ENCODE results near the gene COL23A1.

Gene COL23A1

DNA sequence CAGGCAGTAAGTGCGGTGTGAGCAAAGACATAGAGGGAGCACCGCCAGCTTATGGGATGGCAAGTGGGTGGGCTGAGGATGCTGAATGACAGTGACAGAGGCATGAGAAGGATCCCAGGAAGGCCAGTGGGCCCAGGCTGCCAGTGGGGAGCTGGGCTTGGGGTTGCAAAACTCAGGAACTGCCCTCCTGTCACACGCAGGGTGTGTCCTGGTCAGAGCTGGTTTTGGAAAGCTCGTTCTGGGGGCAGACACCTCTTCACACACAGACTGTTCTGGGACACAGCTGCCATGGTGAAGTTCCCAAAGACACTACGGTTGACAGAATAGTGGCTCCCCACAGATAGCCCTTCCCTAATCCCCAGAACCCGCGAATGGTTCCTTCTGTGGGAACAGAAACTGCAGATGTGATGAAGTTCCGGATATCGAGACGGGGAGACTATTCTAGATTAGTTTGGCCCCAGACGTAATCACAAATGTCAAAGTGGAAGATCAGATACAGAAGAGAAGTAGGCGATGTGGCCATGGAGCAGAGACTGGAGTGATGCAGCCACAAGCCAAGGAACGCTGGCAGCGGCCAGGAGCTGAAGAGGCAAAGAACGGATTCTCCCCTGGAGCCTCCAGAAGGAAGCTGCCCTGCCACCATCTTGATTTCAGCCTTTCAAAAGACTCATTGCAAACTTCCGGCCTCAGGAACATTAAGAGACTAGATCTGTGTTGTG is 159.0 kb downstream of the COL23A1 start:
- no peak for DNase-seq

DNA sequence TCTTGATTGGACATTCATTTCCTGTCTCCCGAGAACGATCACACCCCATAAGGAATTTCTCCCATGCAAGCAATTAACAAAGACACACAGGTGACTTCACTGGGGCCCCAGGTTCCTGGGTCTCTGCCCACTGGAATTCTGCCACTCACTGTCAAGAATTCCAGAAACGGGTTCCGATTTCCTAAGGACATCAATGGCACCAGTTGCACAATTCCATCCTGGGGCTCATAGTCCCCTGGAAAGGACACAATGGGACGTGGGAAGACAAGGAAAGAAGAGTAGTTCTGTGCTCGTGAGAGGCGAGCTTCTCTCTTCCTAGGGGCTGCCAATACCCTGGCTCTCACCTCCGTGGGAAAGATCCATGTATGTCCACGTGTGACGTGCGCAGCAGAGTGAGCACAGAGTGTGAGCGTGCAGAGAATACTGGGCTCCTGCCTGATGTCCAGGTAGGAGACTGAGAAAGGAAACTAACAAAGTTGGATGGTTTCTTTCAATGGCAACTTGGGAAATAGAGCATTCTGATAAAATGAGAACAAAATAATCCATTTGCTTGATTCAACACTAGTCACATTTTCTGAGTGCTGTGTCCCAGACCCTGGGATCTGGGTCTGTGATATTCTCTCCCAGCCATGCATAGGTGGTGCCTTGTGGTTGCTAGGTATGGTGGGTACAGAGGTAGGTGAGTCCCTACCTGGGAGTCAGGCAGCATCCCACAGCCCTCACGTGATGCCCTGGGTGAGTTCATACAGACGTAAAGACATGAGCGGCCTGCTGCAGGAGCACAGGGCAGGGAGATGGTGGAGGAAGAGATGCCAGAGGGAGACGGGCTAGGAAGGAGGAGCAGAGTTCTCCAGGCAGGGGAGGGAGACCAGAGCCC is 159.8 kb downstream of the COL23A1 start:
- DNase-seq, result no peak

DNA sequence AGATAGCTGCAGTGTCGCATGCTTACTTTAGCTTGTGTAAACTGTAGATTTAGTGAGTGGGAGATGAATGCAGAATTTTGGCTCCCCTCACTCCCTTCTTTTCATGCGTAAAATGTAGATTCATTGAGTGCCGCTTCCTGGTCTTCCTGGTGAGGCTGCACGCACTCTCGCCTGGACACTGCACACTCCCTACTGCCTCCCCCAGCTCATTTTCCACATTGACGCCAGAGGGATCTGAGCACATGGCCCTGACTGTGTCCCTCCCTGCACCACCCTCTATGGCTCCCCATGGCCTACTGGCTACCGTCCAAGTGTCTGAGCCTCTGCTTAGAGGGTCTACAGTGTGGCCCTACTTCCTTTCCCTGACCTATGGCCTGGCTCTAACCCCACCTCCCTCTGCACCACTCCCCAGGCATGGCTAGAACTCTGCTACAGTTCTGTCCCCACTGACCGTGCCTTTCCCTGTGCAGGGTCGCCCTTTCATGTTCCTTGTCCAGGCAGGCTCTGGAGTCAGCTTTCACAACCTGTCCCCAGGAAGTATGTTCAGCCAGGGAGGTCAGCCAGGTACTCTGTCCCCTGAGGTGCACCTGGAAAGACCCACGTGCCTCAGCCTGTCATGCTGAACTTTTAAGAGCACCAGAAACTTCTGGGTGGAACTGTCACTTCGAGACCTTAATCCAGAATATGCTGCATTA is 160.6 kb downstream of the COL23A1 start:
- DNase-seq, result no peak

DNA sequence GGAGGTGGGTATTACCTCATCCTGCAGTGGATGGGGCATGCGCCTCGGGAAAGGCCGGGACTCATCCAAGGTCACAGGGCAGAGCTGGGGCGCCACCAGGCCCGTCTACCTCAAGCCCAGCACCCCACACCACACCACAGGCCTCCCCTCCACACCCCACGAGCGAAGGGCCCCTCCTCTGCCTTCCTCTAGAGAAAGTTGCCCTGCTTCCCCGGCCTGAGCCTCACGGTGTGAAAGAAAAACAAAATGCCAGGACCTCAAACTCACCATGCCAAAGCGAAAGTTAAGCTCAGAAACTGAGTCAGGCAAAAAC is 161.1 kb downstream of the COL23A1 start:
- no peak for DNase-seq

DNA sequence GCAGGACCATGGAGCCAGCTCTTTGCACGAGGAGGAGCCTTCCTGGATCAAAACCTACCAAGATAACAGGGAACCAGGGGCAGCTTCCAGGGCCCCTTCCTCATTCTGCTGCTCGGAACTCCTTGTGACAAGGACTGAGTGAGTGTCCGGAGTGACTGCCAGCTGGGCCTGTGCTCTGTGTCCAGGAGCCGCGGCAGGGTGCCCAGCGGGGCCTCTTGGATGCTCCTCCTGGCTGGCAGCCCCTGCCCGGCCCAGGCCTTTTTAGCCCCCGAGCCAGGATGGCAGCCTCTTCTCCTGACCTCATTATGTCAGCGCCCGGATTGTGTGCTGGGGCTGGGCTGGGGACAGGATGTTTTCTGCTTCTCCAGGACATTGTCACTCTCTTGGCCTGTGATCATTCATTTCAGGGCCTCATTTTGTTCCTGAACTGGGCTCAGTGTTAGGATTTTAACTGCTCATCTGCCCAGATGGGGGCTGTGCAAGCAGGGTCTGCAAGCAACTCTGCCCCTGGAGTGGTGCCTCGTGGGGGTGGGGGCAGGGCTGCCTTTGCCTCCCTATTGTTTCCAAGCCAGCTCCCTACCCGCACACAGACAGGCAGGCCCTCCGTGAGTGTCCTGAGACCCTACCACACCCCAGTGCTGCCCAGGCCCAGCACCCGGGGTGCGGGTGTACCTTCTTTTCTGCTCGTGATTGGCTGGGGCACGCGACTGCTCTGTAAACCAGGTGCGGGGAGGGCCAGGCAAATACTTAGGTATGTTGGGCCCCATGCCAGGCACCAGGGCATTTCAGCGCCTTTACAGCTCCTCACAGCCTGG is 161.6 kb downstream of the COL23A1 start:
- no peak for DNase-seq

DNA sequence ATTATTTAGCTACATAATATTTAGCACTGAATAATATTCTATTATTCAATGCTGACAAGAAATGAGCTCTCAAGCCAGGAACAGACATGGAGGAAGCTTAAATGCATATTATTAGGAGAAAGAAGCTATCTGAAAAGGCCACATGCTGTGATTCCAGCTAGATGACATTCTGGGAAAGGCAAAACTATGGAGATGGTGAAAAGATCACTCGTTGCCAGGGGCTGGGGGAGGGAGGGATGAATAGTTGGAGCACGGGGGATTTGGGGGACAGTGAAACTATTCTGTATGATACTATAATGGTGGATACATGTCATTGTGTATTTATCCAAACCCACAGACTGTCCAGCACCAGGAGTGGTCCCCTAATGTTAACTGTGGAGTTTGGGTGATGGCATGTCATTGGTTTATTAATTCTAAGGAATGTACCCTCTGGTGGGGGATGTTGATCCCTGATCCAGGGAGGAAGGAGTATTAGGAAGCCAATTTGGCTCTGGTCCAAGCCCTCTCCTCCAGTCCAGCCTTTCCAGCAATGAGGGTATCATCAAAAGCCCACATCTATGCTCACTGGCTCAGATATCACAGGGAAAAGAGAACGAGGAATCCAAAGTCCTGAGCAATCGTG is 162.5 kb downstream of the COL23A1 start:
- no peak for DNase-seq

DNA sequence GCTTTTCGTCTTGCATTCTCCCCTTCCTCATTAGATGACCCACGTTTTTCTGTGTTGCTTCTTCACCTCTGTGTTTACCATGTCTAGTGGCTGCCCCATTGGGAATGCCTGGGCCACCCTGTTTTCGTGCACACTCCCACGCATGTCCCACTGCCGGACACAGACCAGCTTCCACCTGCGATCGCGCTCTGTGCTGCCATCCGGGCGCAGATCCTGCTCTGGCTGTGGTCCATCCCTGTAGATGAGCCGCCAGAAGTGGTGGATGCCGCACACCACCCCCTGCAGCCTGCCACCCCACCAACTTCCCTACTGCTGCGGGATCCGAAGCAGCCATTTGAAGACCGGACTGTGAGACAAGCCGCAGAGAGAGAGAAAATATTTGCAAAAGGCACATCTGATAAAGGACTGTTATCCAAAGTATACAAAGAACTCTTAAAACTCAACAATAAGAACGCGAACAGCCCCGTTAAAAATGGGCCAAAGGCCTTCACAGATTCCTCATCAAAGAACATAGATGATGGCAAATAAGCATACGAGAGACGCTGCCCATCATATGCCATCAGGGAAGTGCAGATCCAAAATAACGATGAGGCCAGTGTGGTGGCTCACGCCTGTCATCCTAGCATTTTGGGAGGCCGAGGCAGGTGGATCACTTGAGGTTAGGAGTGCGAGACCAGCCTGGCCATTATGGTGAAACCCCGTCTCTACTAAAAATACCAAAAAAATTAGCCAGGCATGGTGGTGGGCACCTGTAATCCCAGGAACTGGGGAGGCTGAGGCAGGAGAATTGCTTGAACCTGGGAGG is 163.7 kb downstream of the COL23A1 start:
- DNase-seq, result no peak

DNA sequence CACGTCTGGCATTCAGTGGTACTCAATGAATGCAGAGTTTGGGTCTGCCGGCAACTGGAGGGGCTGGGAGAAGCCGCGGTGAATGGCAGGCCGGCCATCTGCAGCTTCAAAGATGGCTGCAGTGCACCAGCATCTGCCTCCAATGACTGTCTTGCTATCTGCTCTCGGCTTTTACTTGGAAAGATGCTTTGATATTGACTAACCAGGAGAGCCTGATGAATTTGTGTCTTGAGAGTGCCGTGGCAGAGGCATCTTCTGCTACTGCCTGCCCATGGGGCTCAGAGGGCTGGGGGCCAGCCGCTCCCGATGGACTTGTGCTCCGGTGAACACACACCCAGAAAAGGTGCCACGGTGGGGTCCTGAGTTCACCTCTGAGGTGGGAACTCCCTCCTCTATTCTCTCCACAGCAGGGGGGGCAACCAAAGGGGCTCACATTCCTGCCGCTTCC is 164.5 kb downstream of the COL23A1 start:
- DNase-seq, result no peak

DNA sequence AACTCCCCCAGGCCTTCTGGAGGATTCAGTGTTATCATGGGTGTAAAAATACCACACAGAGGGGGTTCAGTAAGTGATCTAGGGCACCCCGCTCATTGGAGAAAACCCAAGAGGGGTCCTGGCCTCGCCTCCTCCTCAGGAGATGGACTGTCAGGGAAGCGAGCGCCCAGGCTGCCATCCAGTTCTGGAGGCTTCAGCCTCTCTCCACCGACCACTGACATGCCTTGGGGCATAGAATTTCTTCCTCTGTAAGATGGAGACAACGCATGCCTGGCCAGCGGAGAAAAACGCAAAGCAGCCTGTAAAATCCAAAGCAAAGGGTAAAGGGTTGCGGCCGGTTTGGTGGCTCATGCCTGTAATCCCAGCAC is 165.4 kb downstream of the COL23A1 start:
- DNase-seq, result no peak

DNA sequence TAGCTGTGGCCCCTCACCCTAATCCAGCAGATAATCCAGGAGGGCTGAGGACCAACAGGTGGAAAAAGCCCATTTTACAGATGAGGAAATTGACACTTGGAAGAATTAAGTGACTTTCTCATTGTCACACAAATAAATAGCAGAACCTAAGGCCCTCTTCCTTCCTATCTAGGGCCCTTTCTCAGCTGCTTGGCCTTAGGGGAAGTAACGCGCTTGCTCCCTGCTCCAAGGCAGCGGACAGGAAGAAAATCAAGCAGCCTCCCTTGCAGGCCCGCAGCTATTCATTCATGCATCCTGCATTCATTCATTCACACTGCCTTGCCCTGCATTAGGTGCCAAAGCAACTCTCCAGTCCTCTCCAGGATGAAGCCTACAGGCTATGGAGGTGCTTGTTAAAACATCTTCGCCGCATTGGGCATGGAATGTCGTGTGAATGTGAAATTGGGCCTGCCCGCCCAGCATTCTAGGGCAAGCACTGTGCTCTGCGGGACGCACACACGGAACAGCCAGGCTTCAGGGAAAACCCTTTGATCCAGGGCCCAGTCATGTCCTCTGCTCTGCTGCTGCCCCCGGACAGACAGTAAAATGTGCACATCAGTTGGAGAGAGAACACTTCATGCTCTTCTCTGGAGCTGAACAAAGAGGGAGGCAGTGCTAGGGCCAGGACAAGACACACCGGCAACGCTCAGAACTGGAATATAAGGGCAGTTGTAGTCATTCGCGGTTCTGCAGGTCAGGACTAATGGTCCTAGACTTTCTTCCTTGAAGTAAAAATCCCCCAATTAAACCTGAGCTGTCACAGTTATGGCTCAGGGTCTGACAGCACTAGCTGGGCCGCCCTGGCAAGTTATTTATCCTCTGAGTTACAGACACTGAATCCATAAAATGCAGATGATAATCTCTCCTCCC is 166.0 kb downstream of the COL23A1 start:
- DNase-seq, result no peak

DNA sequence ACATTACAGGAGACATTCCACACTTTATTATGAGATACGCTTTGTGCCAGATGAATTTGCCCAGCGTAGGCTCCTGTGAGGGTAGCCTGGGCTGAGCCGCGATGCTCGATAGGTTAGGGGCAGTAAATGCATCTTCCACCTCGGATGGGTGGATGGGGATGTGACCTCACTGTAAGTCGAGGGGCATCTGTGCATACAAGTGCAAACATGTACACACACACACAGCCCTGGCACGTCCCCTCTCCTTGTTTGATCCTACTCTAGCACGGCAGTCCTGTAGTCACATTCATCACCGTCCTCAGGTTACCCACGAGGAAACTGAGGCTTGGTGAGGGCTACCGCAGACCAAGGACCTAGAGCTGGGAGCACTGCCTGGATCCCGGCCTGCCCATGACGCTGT is 166.8 kb downstream of the COL23A1 start:
- no peak for DNase-seq

DNA sequence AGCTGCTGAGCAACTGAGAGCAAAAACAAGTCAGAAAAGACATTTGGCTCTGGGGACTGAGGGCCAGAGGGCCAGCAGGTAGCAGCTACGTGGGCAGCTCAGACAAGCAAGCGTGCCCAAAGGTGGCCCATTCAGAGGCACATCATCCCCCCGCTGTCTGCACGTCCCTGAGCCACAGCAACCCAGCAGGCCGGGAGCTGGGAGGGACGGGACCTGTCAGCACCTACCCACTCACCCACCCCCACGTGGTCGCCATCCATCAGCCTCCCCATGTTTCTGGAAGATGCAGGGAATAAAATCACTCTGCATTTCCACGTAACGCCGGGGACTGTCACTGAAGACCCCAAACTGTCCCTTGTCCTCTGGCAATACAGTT is 167.8 kb downstream of the COL23A1 start:
- no peak for DNase-seq

DNA sequence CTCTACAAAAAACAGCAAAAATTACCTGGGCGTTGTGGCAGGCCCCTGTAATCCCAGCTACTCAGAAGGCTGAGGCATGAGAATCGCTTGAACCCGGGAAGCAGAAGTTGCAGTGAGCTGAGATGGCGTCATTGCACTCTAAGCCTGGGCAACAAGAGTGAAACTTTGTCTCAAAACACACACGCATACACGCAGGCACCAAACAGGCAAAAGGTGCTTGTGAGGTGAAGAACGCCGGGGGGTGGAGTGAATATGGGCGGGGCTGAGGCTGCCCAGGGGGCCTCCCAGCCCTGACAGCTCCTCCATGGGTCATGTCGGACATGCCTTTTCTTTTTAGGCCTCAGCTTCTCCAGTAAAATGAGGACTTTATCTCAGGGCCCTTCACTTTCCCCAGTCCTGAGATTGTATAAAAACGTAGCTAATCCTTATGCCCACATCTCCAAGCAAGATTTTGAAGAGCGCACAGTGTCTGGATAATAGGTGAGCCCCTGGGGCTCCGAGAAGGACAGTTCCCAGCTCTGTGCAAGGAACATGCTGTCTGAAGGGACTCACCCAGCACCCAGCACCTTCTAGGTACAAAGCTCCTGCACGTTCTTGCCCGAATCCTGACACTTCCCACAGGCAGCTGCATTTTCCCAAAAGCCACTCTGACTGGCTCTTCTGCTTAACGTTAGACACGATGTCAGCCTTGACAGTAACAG is 168.3 kb downstream of the COL23A1 start:
- no peak for DNase-seq

DNA sequence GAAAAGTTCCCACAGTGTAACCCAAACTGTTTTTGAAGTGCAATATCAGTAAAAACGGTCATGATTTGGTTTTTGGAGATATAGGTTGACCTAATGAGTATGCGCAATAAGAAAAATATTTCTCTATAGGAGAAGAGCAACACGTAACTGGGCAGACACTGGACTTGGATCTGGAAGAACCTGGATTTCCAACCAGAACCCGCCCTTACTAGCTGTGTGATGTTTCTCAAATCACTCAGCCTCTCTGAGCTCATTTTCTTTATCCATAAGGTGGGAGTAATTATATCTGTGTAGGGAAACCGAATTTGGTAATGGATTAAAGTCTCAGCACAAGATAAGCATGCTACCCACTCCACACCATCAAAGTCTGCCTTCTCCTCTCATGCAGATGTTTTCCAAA is 169.1 kb downstream of the COL23A1 start:
- no peak for DNase-seq

DNA sequence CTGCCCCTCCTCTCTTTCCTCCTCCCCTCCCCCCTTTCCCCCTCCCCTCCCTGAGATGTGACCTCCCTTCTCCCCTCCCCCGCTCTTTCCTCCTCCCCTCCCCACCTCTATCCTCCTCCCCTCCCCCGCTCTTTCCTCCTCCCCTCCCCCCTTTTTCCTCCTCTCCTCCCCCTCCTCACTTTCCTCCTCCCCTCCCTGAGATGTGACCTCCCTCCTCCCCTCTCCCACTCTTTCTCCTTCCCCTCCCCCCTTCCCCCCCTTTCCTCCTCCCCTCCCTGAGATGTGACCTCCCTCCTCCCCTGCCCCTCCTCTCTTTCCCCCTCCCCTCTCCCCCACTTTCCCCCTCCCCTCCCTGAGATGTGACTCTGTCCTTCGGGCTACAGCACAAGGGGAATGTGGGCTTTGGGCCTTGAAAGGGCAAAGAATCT is 169.8 kb downstream of the COL23A1 start:
- no peak for DNase-seq

DNA sequence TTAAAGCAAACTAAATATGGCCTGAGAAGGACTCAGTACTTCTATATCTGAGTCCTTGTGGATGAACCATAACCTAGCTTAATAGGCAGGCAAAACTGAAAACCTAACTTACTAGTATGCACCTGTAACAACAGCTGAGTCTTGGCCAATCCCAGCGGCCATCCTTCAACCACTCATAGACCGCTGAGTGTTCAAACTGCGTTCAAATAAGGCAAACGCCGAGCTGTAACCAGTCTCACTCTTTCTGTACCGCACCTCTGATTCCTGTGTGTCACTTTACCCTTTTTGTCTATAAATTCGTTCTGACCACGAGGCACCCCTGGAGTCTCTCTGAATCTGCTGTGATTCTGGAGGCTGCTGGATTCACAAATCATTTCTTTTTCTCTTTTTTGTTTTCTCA is 170.5 kb downstream of the COL23A1 start:
- peak; percentile 61 for DNase-seq

DNA sequence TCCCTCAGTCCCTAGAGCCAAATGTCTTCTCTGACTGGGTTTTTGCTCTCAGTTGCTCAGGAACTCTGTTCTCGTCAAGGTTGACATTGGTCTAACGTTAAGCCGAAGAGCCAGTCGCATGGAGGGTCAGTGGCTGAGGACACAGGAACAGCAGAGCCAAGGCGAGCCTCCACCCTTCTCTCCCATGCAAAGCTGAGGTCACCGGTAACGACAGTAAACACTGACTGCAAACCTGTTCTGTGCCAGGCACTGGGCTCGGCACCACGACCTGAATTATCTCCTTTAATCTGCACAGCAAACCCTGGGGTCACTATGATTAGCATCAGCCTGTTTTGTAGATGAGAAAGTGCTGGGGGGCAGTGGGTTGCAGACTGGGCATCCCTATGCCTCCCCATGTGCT is 171.0 kb downstream of the COL23A1 start:
- no peak for DNase-seq

DNA sequence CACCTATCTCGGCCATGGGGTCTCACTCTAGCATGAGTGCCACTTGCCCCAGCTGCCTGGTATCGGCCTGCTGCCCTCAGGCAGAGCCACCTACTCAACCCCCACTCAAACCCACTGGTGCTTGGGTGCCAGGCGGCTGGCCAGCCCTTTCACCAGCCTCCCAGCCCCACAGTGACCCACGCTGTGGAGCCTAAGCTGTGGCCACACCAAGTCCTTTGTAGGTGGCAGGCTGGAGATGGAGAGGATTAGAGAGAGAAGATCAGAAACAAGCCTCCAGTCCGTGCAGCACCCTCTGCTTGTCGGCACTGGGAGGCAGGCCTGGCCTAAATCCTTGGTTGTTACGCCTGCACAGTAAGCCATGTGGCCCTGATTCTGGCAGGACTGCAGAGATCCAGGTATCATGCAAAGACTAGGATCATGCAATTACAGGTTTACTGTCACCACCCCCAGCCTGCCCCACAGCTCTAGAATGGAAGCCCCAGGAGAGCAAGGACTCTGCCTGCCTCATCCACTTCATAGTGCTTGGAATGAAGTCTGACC is 171.7 kb downstream of the COL23A1 start:
- no peak for DNase-seq

DNA sequence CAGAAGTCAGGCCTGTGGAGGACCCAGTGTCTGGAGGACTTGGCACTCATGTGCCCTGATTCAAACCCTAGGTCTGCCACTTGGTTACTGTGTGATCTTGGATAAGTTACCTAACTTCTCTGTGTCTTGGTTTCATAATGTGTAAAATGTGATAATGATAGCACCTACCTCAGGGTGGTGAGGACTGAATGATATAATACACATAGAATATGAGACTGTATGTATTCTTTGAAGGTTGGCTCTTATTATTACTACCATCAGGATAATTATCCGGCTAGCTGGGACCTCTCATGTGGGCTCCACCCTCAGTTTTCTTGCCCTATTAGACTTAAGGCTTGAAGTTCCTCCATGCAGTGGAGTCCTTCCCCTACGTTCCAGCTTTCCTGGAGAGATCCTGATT is 172.2 kb downstream of the COL23A1 start:
- no peak for DNase-seq

DNA sequence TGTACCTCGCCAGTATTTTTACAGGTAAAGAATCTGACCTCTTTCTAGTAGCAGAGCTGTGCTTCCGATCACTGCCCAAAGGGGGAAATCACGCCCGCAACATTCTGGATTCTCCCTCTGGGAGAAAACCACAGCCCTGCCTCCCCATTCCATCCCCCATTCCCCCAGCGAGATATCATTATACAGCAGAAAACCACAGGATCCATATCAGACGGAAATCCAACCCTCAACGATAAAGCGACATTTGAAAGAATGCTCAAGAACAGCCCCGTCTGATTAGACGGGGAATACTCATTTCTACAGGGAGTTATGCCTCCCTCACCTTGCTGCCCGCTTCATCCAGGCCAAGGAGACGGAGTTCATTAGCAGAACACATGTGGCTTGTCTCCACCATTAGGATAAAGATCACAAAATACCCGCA is 172.8 kb downstream of the COL23A1 start:
- DNase-seq, result no peak

All from DMS79 treated with DMSO at 0.1 percent for 48 hours (cell line).